ENCODE results near the gene CHAC1.
"Not testable (repeated sequence)": the region's sequence is repeated elsewhere in the genome, so short reads cannot be mapped to it uniquely, and the experiment has no call there.

The CHAC1 gene

GRCh38 chr15:40937762-40938535 lies 15.3 kb upstream of the CHAC1 start:
- no peak for DNase-seq (ENCODE audit: low read depth in 2 of 2)

- no peak for DNase-seq (ENCODE audit: low read depth in 2 of 2)
Measured at GRCh38 chr15:40938536-40938870, 14.8 kb upstream of the CHAC1 start.

- no peak for DNase-seq (ENCODE audit: low read depth in 2 of 2)
Measured at GRCh38 chr15:40940296-40940801, 12.9 kb upstream of the CHAC1 start.

- DNase-seq (ENCODE audit: low read depth in 2 of 2): no peak
Measured at GRCh38 chr15:40941068-40941527, 12.2 kb upstream of the CHAC1 start.

GRCh38 chr15:40941528-40942336 lies 11.5 kb upstream of the CHAC1 start:
- DNase-seq (ENCODE audit: low read depth in 2 of 2): peak; percentile 28 to 30

- DNase-seq (ENCODE audit: low read depth in 2 of 2): no peak
Measured at GRCh38 chr15:40942337-40942854, 10.9 kb upstream of the CHAC1 start.

GRCh38 chr15:40942878-40943277 lies 10.4 kb upstream of the CHAC1 start:
- no peak for DNase-seq (ENCODE audit: low read depth in 2 of 2)

GRCh38 chr15:40943764-40944365 lies 9.4 kb upstream of the CHAC1 start:
- no peak for DNase-seq (ENCODE audit: low read depth in 2 of 2)

GRCh38 chr15:40944510-40945296 lies 8.6 kb upstream of the CHAC1 start:
- no peak for DNase-seq (ENCODE audit: low read depth in 2 of 2)

GRCh38 chr15:40948706-40949473 lies 4.4 kb upstream of the CHAC1 start:
- no peak for DNase-seq (ENCODE audit: low read depth in 2 of 2)

- DNase-seq (ENCODE audit: low read depth in 2 of 2): no peak
Measured at GRCh38 chr15:40949756-40950207, 3.5 kb upstream of the CHAC1 start.

- no peak for DNase-seq (ENCODE audit: low read depth in 2 of 2)
Measured at GRCh38 chr15:40951764-40952163, 1.5 kb upstream of the CHAC1 start.

GRCh38 chr15:40952301-40952900 lies 870 bp upstream of the CHAC1 start:
- DNase-seq (ENCODE audit: low read depth in 2 of 2): no peak

GRCh38 chr15:40953713-40954074 lies 423 bp downstream of the CHAC1 start:
- no peak for DNase-seq (ENCODE audit: low read depth in 2 of 2)

GRCh38 chr15:40954158-40954848 lies 1.0 kb downstream of the CHAC1 start:
- not testable (repeated sequence) for DNase-seq (ENCODE audit: low read depth in 2 of 2)

GRCh38 chr15:40955141-40955903 lies 2.1 kb downstream of the CHAC1 start:
- DNase-seq (ENCODE audit: low read depth in 2 of 2): no peak

GRCh38 chr15:40955930-40956540 lies 2.8 kb downstream of the CHAC1 start:
- no peak for DNase-seq (ENCODE audit: low read depth in 2 of 2)

GRCh38 chr15:40956541-40956982 lies 3.3 kb downstream of the CHAC1 start:
- no peak for DNase-seq (ENCODE audit: low read depth in 2 of 2)
